KOPT-K1 (cell line): Measurements from ENCODE around the gene JAG2.

ENCODE experiments used
- H3K27ac ChIP-seq: fragments of 200-600 bp; sonication (generic); 2 replicates; pipeline ENCODE4 v1.5.1; 2016; ENCODE audit warnings: antibody characterized with exemption, mild to moderate bottlenecking, low read depth, low read length; ENCODE audit not compliant: poor library complexity, severe bottlenecking
- H3K36me3 ChIP-seq: fragments of 200-600 bp; sonication (generic); 2 replicates; pipeline ENCODE4 v1.5.1; 2017; ENCODE audit warnings: antibody characterized with exemption, mild to moderate bottlenecking, low read length, moderate library complexity; ENCODE audit not compliant: insufficient read depth
- H3K9me3 ChIP-seq: fragments of 200-600 bp; sonication (generic); 2 replicates; pipeline ENCODE4 v1.5.1; 2017; ENCODE audit warnings: antibody characterized with exemption, low read length, mild to moderate bottlenecking; ENCODE audit not compliant: insufficient read depth, poor library complexity, severe bottlenecking

Gene JAG2

GRCh38 chr14:105139212-105139825 is 29.3 kb downstream of the JAG2 start:
- no peaks in the 10 kb centered on the region for H3K36me3 ChIP-seq
- peaks cover 27% of the 10 kb centered on the region for H3K9me3 ChIP-seq
- no peak overlapping the region for H3K27ac ChIP-seq

- Histone ChIP-seq H3K9me3 (peaks cover 27% of the 10 kb centered on the region), H3K36me3 (no peaks in the 10 kb centered on the region), H3K27ac (no peak overlapping the region)
Measured at GRCh38 chr14:105138551-105139111, 29.9 kb downstream of the JAG2 start.

GRCh38 chr14:105138021-105138541 is 30.5 kb downstream of the JAG2 start:
- H3K9me3 ChIP-seq, result peaks cover 27% of the 10 kb centered on the region
- no peaks in the 10 kb centered on the region for H3K36me3 ChIP-seq
- no peak overlapping the region for H3K27ac ChIP-seq

- H3K27ac ChIP-seq, result no peak overlapping the region
- H3K9me3 ChIP-seq, result peaks cover 31% of the 10 kb centered on the region
- no peaks in the 10 kb centered on the region for H3K36me3 ChIP-seq
Measured at GRCh38 chr14:105137481-105138020, 31.0 kb downstream of the JAG2 start.

- H3K27ac ChIP-seq, result no peak overlapping the region
- H3K9me3 ChIP-seq, result peaks cover 36% of the 10 kb centered on the region
- no peaks in the 10 kb centered on the region for H3K36me3 ChIP-seq
Measured at GRCh38 chr14:105136401-105137322, 31.9 kb downstream of the JAG2 start.

- H3K9me3 ChIP-seq, result peaks cover 43% of the 10 kb centered on the region
- no peak overlapping the region for H3K27ac ChIP-seq
- H3K36me3 ChIP-seq, result no peaks in the 10 kb centered on the region
Measured at GRCh38 chr14:105135700-105136395, 32.7 kb downstream of the JAG2 start.

GRCh38 chr14:105132921-105133654 is 35.5 kb downstream of the JAG2 start:
- Histone ChIP-seq H3K9me3 (peaks cover 36% of the 10 kb centered on the region), H3K27ac (no peak overlapping the region), H3K36me3 (no peaks in the 10 kb centered on the region)

- Histone ChIP-seq H3K36me3 (no peaks in the 10 kb centered on the region), H3K27ac (no peak overlapping the region), H3K9me3 (peaks cover 33% of the 10 kb centered on the region)
Measured at GRCh38 chr14:105131241-105131640, 37.3 kb downstream of the JAG2 start.

- peaks cover 32% of the 10 kb centered on the region for H3K9me3 ChIP-seq
Measured at GRCh38 chr14:105128059-105128458, 40.5 kb downstream of the JAG2 start.

GRCh38 chr14:105126981-105127329 is 41.6 kb downstream of the JAG2 start:
- H3K27ac ChIP-seq, result no peak overlapping the region
- no peaks in the 10 kb centered on the region for H3K36me3 ChIP-seq
- peaks cover 35% of the 10 kb centered on the region for H3K9me3 ChIP-seq

More at GRCh38 chr14:105128059-105128458, 40.5 kb downstream of the JAG2 start:
- no peak overlapping the region for H3K27ac ChIP-seq
- no peaks in the 10 kb centered on the region for H3K36me3 ChIP-seq

GRCh38 chr14:105126126-105126980 is 42.2 kb downstream of the JAG2 start:
- Histone ChIP-seq H3K9me3 (peaks cover 35% of the 10 kb centered on the region), H3K27ac (no peak overlapping the region), H3K36me3 (no peaks in the 10 kb centered on the region)

GRCh38 chr14:105124823-105125222 is 43.8 kb downstream of the JAG2 start:
- Histone ChIP-seq H3K36me3 (no peaks in the 10 kb centered on the region), H3K27ac (no peak overlapping the region), H3K9me3 (peaks cover 33% of the 10 kb centered on the region)

- no peak overlapping the region for H3K27ac ChIP-seq
- H3K36me3 ChIP-seq, result no peaks in the 10 kb centered on the region
- peaks cover 32% of the 10 kb centered on the region for H3K9me3 ChIP-seq
Measured at GRCh38 chr14:105123981-105124765, 44.4 kb downstream of the JAG2 start.
